Transverse colon (tissue), 4 donors: Measurements from ENCODE around the gene MRPL47.

Source experiments
- CTCF ChIP-seq, 5 experiments: fragments of 200-600 bp in 3 of 5; fragments of 450-650 bp in 2 of 5; sonication (generic) in 3 of 5; IDR thresholded peaks; 1 replicate in 2 of 5; 2 replicates in 3 of 5; pipeline ENCODE4 v1.5.1; 2016 to 2017; ENCODE audit warnings: antibody characterized with exemption in 5 of 5, inconsistent platforms in 3 of 5, mild to moderate bottlenecking in 2 of 5, moderate library complexity in 1 of 5
- POLR2A ChIP-seq: fragments of 450-650 bp; IDR thresholded peaks from one replicate; pipeline ENCODE4 v1.6.1; 2016; ENCODE audit warnings: antibody characterized with exemption, mild to moderate bottlenecking, moderate library complexity
- POLR2AphosphoS5 ChIP-seq, 3 donors: sonication (generic); formaldehyde crosslinking; IDR thresholded peaks; one replicate each; pipeline ENCODE4 v1.6.1; 2016; ENCODE audit warnings: antibody characterized with exemption in 3 of 3

- TF ChIP-seq CTCF (IDR thresholded peaks at IDR 0.05) = no peak
- TF ChIP-seq POLR2A = peak; percentile 64
- TF ChIP-seq POLR2AphosphoS5 (IDR thresholded peaks at IDR 0.05) = peak; percentile 75 to 82 (median 80)
These were observed 41.7 kb downstream of the MRPL47 start, which contains the start of gene ACTL6A for GRCh38 chr3:179562591-179563270.
